A673 (cell line): ENCODE measurements around the gene ZNF391. TPM values are rescaled to one million over a fixed set of nuclear protein-coding genes. Genes with fewer than 3 reads are reported as not detected.

Experiments
- BruUV-seq: library from RNA; stranded (reverse); fragments of 400-500 nt; replicated peaks from 2 replicates; lab custom pipeline; 2021; lab: Mats Ljungman, UMichigan
- CTCF ChIA-PET: fragments of 300-600 bp; sonication (Branson Sonifier 250); formaldehyde crosslinking; loops from one replicate; lab custom pipeline; 2022; ENCODE audit warnings: antibody characterized with exemption; lab: Charles Lee
- POLR2A ChIA-PET: fragments of 300-600 bp; sonication (Branson Sonifier 250); formaldehyde crosslinking; loops from one replicate; lab custom pipeline; 2022; ENCODE audit warnings: antibody characterized with exemption; ENCODE audit not compliant: low non-redundant PET; lab: Charles Lee
- DNase-seq: peaks from one replicate; pipeline ENCODE4 v3.0.0-alpha.2; 2015; ENCODE audit warnings: low spot score
- H3K27ac ChIP-seq: fragments of 200-600 bp; sonication (generic); 2 replicates; pipeline ENCODE4 v1.5.1; 2016; ENCODE audit warnings: mixed run types, low read depth, mild to moderate bottlenecking, mixed read lengths, antibody characterized with exemption, low read length; ENCODE audit not compliant: poor library complexity, severe bottlenecking
- H3K27me3 ChIP-seq: fragments of 200-600 bp; sonication (generic); replicated peaks from 2 replicates; pipeline ENCODE4 v1.6.1; 2017; ENCODE audit warnings: mixed run types, low read depth, mild to moderate bottlenecking, mixed read lengths, antibody characterized with exemption, low read length; ENCODE audit not compliant: insufficient read depth, poor library complexity
- H3K36me3 ChIP-seq: fragments of 200-600 bp; sonication (generic); 2 replicates; pipeline ENCODE4 v1.6.1; 2016; ENCODE audit warnings: mixed run types, mild to moderate bottlenecking, mixed read lengths, antibody characterized with exemption, low read length; ENCODE audit not compliant: insufficient read depth, poor library complexity, severe bottlenecking
- H3K4me1 ChIP-seq: fragments of 200-600 bp; sonication (generic); 2 replicates; pipeline ENCODE4 v1.6.1; 2017; ENCODE audit warnings: mixed run types, mild to moderate bottlenecking, mixed read lengths, antibody characterized with exemption, low read length; ENCODE audit not compliant: insufficient read depth, poor library complexity, severe bottlenecking
- H3K4me3 ChIP-seq: fragments of 200-600 bp; sonication (generic); 2 replicates; pipeline ENCODE4 v1.5.1; 2016; ENCODE audit warnings: low read depth, mixed run types, mild to moderate bottlenecking, mixed read lengths, low read length; ENCODE audit not compliant: poor library complexity, severe bottlenecking
- H3K9me3 ChIP-seq: fragments of 200-600 bp; sonication (generic); 2 replicates; pipeline ENCODE4 v1.6.1; 2016; ENCODE audit warnings: mixed run types, low read depth, mild to moderate bottlenecking, mixed read lengths, antibody characterized with exemption, low read length; ENCODE audit not compliant: poor library complexity, severe bottlenecking
- CTCF ChIP-seq: fragments of 300-800, 200-600 bp; sonication (generic); conservative IDR thresholded peaks from 2 replicates; pipeline ENCODE4 v1.5.1; 2017; ENCODE audit warnings: low read depth, mild to moderate bottlenecking, antibody characterized with exemption, low read length, moderate library complexity, mixed read lengths
- EZH2 ChIP-seq: fragments of 200-600 bp; sonication (generic); IDR thresholded peaks from 2 replicates; pipeline ENCODE4 v1.6.1; 2017; ENCODE audit warnings: borderline replicate concordance, low read depth, mild to moderate bottlenecking, mixed read lengths, antibody characterized with exemption, low read length; ENCODE audit not compliant: poor library complexity, severe bottlenecking
- intact Hi-C: fragments of 100-400 bp; cut with micrococcal nuclease; formaldehyde crosslinking; loops from one replicate; pipeline ENCODE4 v1.10.0; 2022; ENCODE audit not compliant: unreplicated experiment
- total RNA-seq: library from RNA; stranded (reverse); gene quantifications from 2 replicates; pipeline ENCODE4 v1.2.3, GENCODE V29; 2021

Gene ZNF391
- total RNA-seq, 1 experiment from 2014 or later, result 2.8 TPM

DNA sequence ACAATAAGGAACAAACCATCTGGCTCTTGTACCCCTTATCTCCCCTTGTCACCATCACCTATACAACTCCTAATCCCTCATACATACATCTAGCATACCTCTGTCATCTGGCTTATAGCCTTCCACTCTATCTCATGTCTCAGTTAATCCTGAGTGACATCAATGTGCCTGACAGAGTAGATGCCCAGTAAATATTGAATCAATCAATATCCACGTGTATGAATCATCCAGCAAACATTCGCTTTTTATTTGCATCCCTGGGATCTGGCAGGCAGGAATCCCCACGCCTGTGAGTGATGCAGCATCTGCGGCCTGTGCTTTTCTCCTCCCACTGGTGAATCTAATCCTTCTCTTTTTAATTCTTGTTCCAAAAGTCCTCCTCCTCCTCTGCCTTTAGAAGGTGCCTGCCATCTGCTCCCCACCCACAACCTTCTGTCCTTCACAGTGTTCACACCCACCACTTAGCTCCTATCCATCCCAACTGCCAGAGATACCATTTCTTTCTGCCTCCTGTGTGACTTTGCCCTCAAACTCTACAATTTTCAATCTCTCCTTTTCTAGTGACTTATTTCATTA lies 37.6 kb downstream of the ZNF391 start:
- intact Hi-C loops, result no loop called here
- ChIA-PET CTCF (no interaction called here), POLR2A (no interaction called here)
- no peak overlapping the region for H3K4me3 ChIP-seq
- H3K27ac ChIP-seq, result no peak overlapping the region
- H3K4me1 ChIP-seq, result no peaks in the 10 kb centered on the region
- H3K9me3 ChIP-seq, result no peaks in the 10 kb centered on the region
- no peaks in the 10 kb centered on the region for H3K27me3 ChIP-seq
- BruUV-seq, result no TSS peak
- DNase-seq, result no peak
- TF ChIP-seq EZH2, result no peak
- no peak for TF ChIP-seq CTCF
- H3K36me3 ChIP-seq, result no peaks in the 10 kb centered on the region

GRCh38 chr6:27428502-27428901 lies 39.9 kb downstream of the ZNF391 start:
- H3K27ac ChIP-seq, result no peak overlapping the region
- BruUV-seq, result no TSS peak
- no peak overlapping the region for H3K4me3 ChIP-seq
- H3K36me3 ChIP-seq, result no peaks in the 10 kb centered on the region
- no peak for DNase-seq
- no peaks in the 10 kb centered on the region for H3K4me1 ChIP-seq
- POLR2A ChIA-PET, result interaction anchor here (0.6 kb wide), 1 partner anchor 58 kb away, joined by 7 read pairs; no protein-coding TSS in a partner anchor
- intact Hi-C loops, result no loop called here
- CTCF ChIA-PET, result no interaction called here
- no peak for TF ChIP-seq CTCF
- TF ChIP-seq EZH2, result no peak
- H3K9me3 ChIP-seq, result no peaks in the 10 kb centered on the region
- H3K27me3 ChIP-seq, result no peaks in the 10 kb centered on the region

DNA sequence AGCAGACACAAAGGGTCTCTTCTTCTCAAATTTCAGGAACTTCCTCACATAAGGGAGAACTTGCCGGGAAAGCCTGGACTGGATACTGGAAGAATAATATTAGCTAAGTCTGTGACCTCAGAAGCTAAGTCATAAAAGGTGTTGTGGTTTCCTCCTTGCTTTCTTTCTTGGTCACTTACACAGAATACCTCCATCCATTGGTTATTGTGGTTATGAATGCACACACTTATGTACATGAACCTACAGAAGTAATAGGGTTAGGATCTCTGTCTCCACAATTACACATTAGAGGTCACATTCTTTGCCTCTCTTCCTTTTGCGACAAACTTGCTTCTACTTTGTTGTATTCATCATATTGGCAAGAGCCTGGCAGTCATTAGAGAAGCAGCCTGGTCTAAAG lies 40.4 kb downstream of the ZNF391 start:
- Histone ChIP-seq H3K36me3 (no peaks in the 10 kb centered on the region), H3K4me3 (no peak overlapping the region), H3K27ac (no peak overlapping the region), H3K4me1 (no peaks in the 10 kb centered on the region), H3K27me3 (no peaks in the 10 kb centered on the region), H3K9me3 (no peaks in the 10 kb centered on the region)
- TF ChIP-seq CTCF, result no peak
- no peak for TF ChIP-seq EZH2
- ChIA-PET CTCF (no interaction called here), POLR2A (no interaction called here)
- intact Hi-C loops, result no loop called here
- BruUV-seq, result no TSS peak
- no peak for DNase-seq
